ENCODE data around the gene MIX23. TPM values are rescaled to one million over a fixed set of nuclear protein-coding genes. Genes with fewer than 3 reads are reported as not detected.

Gene MIX23
- total RNA-seq, 1 experiment from 2014 or later, result 76.2 TPM

DNA sequence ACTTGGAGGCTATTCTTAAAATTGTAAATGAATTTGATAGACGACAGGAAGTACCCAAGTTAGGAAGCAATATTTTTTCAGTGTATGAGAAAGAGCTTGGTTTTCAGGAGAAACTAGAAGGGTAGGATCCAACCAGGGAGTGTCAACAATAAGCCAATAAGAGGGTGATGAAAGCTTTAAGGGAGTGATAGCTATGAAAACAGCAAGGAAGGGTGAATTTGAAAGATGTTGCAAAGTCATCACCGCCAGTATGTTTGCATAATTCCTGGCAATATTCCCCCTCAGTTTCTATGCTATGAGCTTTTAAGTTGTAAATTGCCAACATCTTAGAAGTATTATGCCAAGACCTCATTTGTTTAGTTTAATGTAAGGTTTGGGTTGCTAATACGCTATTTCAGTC is 69.8 kb downstream of the MIX23 start:
- POLR2A ChIA-PET, result no interaction called here
- TF ChIP-seq, protein P1, sequence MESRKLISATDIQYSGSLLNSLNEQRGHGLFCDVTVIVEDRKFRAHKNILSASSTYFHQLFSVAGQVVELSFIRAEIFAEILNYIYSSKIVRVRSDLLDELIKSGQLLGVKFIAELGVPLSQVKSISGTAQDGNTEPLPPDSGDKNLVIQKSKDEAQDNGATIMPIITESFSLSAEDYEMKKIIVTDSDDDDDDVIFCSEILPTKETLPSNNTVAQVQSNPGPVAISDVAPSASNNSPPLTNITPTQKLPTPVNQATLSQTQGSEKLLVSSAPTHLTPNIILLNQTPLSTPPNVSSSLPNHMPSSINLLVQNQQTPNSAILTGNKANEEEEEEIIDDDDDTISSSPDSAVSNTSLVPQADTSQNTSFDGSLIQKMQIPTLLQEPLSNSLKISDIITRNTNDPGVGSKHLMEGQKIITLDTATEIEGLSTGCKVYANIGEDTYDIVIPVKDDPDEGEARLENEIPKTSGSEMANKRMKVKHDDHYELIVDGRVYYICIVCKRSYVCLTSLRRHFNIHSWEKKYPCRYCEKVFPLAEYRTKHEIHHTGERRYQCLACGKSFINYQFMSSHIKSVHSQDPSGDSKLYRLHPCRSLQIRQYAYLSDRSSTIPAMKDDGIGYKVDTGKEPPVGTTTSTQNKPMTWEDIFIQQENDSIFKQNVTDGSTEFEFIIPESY (IDR thresholded peaks at IDR 0.05; ENCODE audit: extremely low read depth, insufficient replicate concordance, low read length), result no peak
- TF ChIP-seq MAX (IDR thresholded peaks at IDR 0.05), result no peak
- TF ChIP-seq SRF (IDR thresholded peaks at IDR 0.05; ENCODE audit: low read depth), result no peak
- no peak for TF ChIP-seq JUND (IDR thresholded peaks at IDR 0.05)
- no peak for TF ChIP-seq ZFX (IDR thresholded peaks at IDR 0.05)
- TF ChIP-seq ZNF274 (IDR thresholded peaks at IDR 0.05; ENCODE audit: low read depth, low read length), result no peak
- TF ChIP-seq EGR1 (IDR thresholded peaks at IDR 0.05; ENCODE audit: low read depth), result no peak
- TF ChIP-seq EZH2phosphoT487 (IDR thresholded peaks at IDR 0.05; ENCODE audit: borderline replicate concordance), result no peak
- Histone ChIP-seq H3K9ac (ENCODE audit: low read length) (no peak overlapping the region), H4K20me1 (ENCODE audit: insufficient read depth) (no peaks in the 10 kb centered on the region), H3K27ac (ENCODE audit: low read depth, low read length) (no peak overlapping the region), H3K79me2 (ENCODE audit: insufficient read depth, low read length) (no peaks in the 10 kb centered on the region), H3K4me1 (ENCODE audit: control insufficient read depth in 1 of 2, insufficient read depth in 2 of 2, low read length in 2 of 2) (no peaks in the 10 kb centered on the region), H3K4me3 (replicated peaks in 1 of 2; ENCODE audit: low read depth in 1 of 2, low read length in 2 of 2) (no peak overlapping the region), H2AFZ (ENCODE audit: low read depth, low read length, poor library complexity, severe bottlenecking) (no peak overlapping the region), H3K9me2 (ENCODE audit: insufficient read depth) (no peaks in the 10 kb centered on the region), H3K9me3 (ENCODE audit: control insufficient read depth in 1 of 2, insufficient read depth in 1 of 2, low read depth in 1 of 2, low read length in 2 of 2) (no peaks in the 10 kb centered on the region), H3K36me3 (ENCODE audit: control insufficient read depth in 1 of 2, insufficient read depth in 2 of 2, low read length in 2 of 2) (no peaks in the 10 kb centered on the region), H3K27me3 (ENCODE audit: insufficient read depth, low read length) (no peaks in the 10 kb centered on the region), H3K4me2 (ENCODE audit: low read length) (no peak overlapping the region)
- intact Hi-C loops (cut with micrococcal nuclease), result no loop called here
- ATAC-seq, result no peak
- RAD21 ChIA-PET (ENCODE audit: low non-redundant PET in 1 of 2, low total read pairs in 2 of 2, uncharacterized antibody in 2 of 2, unreplicated experiment in 2 of 2), result no interaction called here
- CTCF ChIA-PET, result no interaction called here
- BruUV-seq (replicated peaks), result no TSS peak
- no peak for DNase-seq (ENCODE audit: low read depth, low spot score)

- H3K9ac ChIP-seq (ENCODE audit: low read length), result no peak overlapping the region
- POLR2A ChIA-PET, result no interaction called here
- H3K4me1 ChIP-seq (ENCODE audit: control insufficient read depth in 1 of 2, insufficient read depth in 2 of 2, low read length in 2 of 2), result no peaks in the 10 kb centered on the region
- H3K4me2 ChIP-seq (ENCODE audit: low read length), result no peak overlapping the region
- no peaks in the 10 kb centered on the region for H3K27me3 ChIP-seq (ENCODE audit: insufficient read depth, low read length)
- RAD21 ChIA-PET (ENCODE audit: low non-redundant PET in 1 of 2, low total read pairs in 2 of 2, uncharacterized antibody in 2 of 2, unreplicated experiment in 2 of 2), result no interaction called here
- no peaks in the 10 kb centered on the region for H3K36me3 ChIP-seq (ENCODE audit: control insufficient read depth in 1 of 2, insufficient read depth in 2 of 2, low read length in 2 of 2)
- H3K9me3 ChIP-seq (ENCODE audit: control insufficient read depth in 1 of 2, insufficient read depth in 1 of 2, low read depth in 1 of 2, low read length in 2 of 2), result no peaks in the 10 kb centered on the region
- H3K4me3 ChIP-seq (replicated peaks in 1 of 2; ENCODE audit: low read depth in 1 of 2, low read length in 2 of 2), result no peak overlapping the region
- ATAC-seq (no peak), DNase-seq (ENCODE audit: low read depth, low spot score) (no peak)
- H2AFZ ChIP-seq (ENCODE audit: low read depth, low read length, poor library complexity, severe bottlenecking), result no peak overlapping the region
- CTCF ChIA-PET, result no interaction called here
- intact Hi-C loops (cut with micrococcal nuclease), result no loop called here
- TF ChIP-seq ZFX (IDR thresholded peaks at IDR 0.05) (no peak), JUND (IDR thresholded peaks at IDR 0.05) (no peak), POLR2AphosphoS5 (IDR thresholded peaks at IDR 0.05; ENCODE audit: low read depth, low read length) (no peak), EGR1 (IDR thresholded peaks at IDR 0.05; ENCODE audit: low read depth) (no peak)
- TF ChIP-seq, protein P1 (IDR thresholded peaks at IDR 0.05; ENCODE audit: extremely low read depth, insufficient replicate concordance, low read length), result no peak
- no peaks in the 10 kb centered on the region for H3K9me2 ChIP-seq (ENCODE audit: insufficient read depth)
- H3K27ac ChIP-seq (ENCODE audit: low read depth, low read length), result no peak overlapping the region
- no peaks in the 10 kb centered on the region for H4K20me1 ChIP-seq (ENCODE audit: insufficient read depth)
- no peaks in the 10 kb centered on the region for H3K79me2 ChIP-seq (ENCODE audit: insufficient read depth, low read length)
- BruUV-seq (replicated peaks), result no TSS peak
Measured at GRCh38 chr3:122312826-122313225, 70.2 kb downstream of the MIX23 start.

Data from HCT116 (cell line).